Tibial nerve (tissue), 4 donors: ENCODE data around the gene PRICKLE2.

Experiments used
- CTCF ChIP-seq, 5 experiments: fragments of 200-600 bp in 3 of 5; fragments of 450-650 bp in 2 of 5; sonication (generic) in 3 of 5; IDR thresholded peaks; one replicate each; pipeline ENCODE4 v1.5.1; 2016 to 2019; ENCODE audit warnings: antibody characterized with exemption in 5 of 5, mild to moderate bottlenecking in 3 of 5, moderate library complexity in 2 of 5
- EP300 ChIP-seq, 2 donors: sonication (generic); formaldehyde crosslinking; IDR thresholded peaks; one replicate each; pipeline ENCODE4 v1.6.1; 2017; ENCODE audit warnings: antibody characterized with exemption in 2 of 2, mild to moderate bottlenecking in 1 of 2
- POLR2A ChIP-seq, 2 donors: fragments of 450-650 bp; IDR thresholded peaks; one replicate each; pipeline ENCODE4 v1.6.1; 2017; ENCODE audit warnings: antibody characterized with exemption in 2 of 2, mild to moderate bottlenecking in 2 of 2, moderate library complexity in 2 of 2

GRCh38 chr3:64055076-64055475 lies 170.2 kb downstream of the PRICKLE2 start:
- TF ChIP-seq CTCF (IDR thresholded peaks at IDR 0.05) (no peak), EP300 (IDR thresholded peaks at IDR 0.05) (no peak), POLR2A (IDR thresholded peaks at IDR 0.05) (no peak)
